ENCODE results near the gene SLC4A7. TPM values are rescaled to one million over a fixed set of nuclear protein-coding genes. Genes with fewer than 3 reads are reported as not detected.
"Not testable (repeated sequence)": the region's sequence is repeated elsewhere in the genome, so short reads cannot be mapped to it uniquely, and the experiment has no call there.

The SLC4A7 gene
- total RNA-seq, 1 donor from 2014 or later = 15.0 TPM

DNA sequence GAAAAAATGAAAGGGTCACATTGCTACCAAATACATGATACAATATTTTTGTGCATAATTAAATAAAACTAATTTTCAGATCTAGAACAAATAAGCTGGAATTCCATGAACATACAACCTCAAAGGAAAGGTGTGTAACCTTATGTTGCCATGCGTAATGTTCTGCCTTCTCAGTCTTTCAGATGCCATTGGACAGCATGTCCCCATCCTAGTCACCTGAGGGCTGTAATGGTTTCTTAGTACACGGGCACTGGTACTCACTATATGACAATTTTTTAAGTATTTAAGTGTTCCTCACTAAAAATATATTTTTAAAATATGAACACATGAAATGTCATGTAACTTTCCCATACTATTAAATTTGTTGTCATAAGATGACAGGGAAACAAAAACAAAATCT lies 139.1 kb downstream of the SLC4A7 start:
- ATAC-seq (no peak), DNase-seq (no peak)
- H3K27me3 ChIP-seq = no peaks in the 10 kb centered on the region
- no peaks in the 10 kb centered on the region for H3K9me3 ChIP-seq
- H3K27ac ChIP-seq = no peak overlapping the region
- H3K36me3 ChIP-seq = no peaks in the 10 kb centered on the region
- no peak overlapping the region for H3K4me3 ChIP-seq
- TF ChIP-seq, protein P1, sequence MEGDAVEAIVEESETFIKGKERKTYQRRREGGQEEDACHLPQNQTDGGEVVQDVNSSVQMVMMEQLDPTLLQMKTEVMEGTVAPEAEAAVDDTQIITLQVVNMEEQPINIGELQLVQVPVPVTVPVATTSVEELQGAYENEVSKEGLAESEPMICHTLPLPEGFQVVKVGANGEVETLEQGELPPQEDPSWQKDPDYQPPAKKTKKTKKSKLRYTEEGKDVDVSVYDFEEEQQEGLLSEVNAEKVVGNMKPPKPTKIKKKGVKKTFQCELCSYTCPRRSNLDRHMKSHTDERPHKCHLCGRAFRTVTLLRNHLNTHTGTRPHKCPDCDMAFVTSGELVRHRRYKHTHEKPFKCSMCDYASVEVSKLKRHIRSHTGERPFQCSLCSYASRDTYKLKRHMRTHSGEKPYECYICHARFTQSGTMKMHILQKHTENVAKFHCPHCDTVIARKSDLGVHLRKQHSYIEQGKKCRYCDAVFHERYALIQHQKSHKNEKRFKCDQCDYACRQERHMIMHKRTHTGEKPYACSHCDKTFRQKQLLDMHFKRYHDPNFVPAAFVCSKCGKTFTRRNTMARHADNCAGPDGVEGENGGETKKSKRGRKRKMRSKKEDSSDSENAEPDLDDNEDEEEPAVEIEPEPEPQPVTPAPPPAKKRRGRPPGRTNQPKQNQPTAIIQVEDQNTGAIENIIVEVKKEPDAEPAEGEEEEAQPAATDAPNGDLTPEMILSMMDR (IDR thresholded peaks at IDR 0.05) = no peak
- intact Hi-C loops (cut with DNase I) = no loop called here
- no peaks in the 10 kb centered on the region for H3K4me1 ChIP-seq

DNA sequence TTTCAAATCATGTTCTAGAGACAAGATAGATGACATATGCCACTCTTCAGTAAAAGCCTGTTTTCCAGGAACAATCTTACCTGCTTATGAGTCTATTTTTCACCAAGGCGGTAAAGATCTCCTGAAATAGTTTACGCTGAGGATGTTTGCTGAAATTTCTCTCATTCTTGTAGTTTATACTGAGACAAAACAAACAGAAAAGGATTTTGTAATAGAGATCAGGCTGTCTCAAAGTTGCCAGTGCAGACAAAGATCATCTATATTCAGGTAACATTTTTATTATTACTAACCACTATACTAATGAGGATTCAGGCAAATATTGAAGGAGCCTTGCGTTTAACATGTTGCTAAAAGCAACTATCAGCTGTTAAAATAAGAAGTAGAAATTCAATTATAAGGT lies 140.0 kb downstream of the SLC4A7 start:
- H3K4me1 ChIP-seq = no peaks in the 10 kb centered on the region
- DNase-seq = no peak

DNA sequence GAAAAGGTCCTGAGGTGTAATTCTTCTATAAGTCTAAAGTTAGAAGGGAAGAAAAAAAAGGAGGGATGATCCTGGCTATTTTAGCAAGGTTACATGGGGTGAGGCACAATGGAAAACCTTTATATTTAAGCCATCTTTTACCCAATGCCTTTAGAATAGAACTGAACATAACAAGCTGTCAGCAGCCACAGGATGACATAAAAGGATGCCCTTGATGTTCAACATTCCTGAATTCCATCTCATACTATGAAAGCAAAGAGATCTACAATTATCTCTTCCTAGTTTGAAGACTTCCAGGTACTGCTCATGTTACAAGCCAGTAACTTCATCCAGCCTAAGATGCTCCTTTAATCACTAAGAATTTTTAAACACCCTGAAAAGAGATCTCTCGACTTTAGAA lies 141.9 kb downstream of the SLC4A7 start:
- no peaks in the 10 kb centered on the region for H3K27me3 ChIP-seq
- DNase-seq = no peak
- no peak overlapping the region for H3K27ac ChIP-seq
- H3K36me3 ChIP-seq = no peaks in the 10 kb centered on the region
- H3K4me3 ChIP-seq = no peak overlapping the region
- H3K9me3 ChIP-seq = no peaks in the 10 kb centered on the region
- intact Hi-C loops (cut with DNase I) = no loop called here
- TF ChIP-seq, protein P1 (IDR thresholded peaks at IDR 0.05) = no peak
- no peaks in the 10 kb centered on the region for H3K4me1 ChIP-seq
- no peak for ATAC-seq

More for the DNA sequence above, 140.0 kb downstream of the SLC4A7 start:
- intact Hi-C loops (cut with DNase I) = no loop called here
- Histone ChIP-seq H3K4me3 (no peak overlapping the region), H3K36me3 (no peaks in the 10 kb centered on the region), H3K27ac (no peak overlapping the region), H3K27me3 (no peaks in the 10 kb centered on the region), H3K9me3 (no peaks in the 10 kb centered on the region)
- no peak for ATAC-seq
- TF ChIP-seq, protein P1 (IDR thresholded peaks at IDR 0.05) = no peak

DNA sequence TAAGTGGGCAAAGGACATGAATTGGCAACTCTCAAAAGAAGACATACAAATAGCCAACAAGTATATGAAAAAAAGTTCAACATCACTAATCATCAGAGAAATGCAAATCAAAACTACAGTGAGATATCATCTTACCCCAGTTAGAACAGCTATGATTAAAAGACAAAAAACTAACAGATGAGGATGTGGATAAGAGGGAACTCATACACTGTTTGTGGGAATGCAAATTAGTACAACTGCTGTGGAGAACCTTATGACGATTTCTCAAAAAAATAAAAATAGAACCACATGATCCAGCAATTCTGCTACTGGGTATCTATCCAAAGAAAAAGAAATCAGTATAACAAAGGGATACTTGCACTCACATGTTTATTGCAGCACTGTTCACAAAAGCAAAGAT lies 143.7 kb downstream of the SLC4A7 start:
- Histone ChIP-seq H3K9me3 (no peaks in the 10 kb centered on the region), H3K27me3 (no peaks in the 10 kb centered on the region), H3K27ac (no peak overlapping the region), H3K4me1 (no peaks in the 10 kb centered on the region), H3K36me3 (no peaks in the 10 kb centered on the region), H3K4me3 (no peak overlapping the region)
- DNase-seq = no peak
- TF ChIP-seq, protein P1 (IDR thresholded peaks at IDR 0.05) = no peak
- intact Hi-C loops (cut with DNase I) = no loop called here
- no peak for ATAC-seq

DNA sequence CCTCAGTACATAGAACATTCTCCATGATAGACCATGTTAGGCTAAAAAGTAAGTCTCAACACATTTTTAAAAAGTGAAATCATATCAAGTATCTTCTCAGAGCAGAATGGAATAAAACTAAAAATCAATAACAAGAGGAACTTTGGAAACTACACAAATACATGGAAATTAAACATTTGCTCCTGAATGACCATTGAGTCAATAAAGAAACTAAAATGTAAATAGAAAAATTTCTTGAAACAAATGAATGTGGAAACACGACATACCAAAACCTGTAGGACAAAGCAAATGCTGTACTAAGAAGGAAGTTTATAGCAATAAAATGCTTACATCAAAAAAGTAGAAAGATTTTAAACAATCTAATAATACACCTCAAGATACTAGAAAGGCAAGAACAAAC lies 148.6 kb downstream of the SLC4A7 start:
- no peaks in the 10 kb centered on the region for H3K9me3 ChIP-seq
- no peak for DNase-seq
- no peak overlapping the region for H3K4me3 ChIP-seq
- TF ChIP-seq, protein P1 (IDR thresholded peaks at IDR 0.05) = no peak
- intact Hi-C loops (cut with DNase I) = no loop called here
- H3K27ac ChIP-seq = no peak overlapping the region
- no peaks in the 10 kb centered on the region for H3K4me1 ChIP-seq
- no peak for ATAC-seq
- no peaks in the 10 kb centered on the region for H3K27me3 ChIP-seq
- H3K36me3 ChIP-seq = no peaks in the 10 kb centered on the region

DNA sequence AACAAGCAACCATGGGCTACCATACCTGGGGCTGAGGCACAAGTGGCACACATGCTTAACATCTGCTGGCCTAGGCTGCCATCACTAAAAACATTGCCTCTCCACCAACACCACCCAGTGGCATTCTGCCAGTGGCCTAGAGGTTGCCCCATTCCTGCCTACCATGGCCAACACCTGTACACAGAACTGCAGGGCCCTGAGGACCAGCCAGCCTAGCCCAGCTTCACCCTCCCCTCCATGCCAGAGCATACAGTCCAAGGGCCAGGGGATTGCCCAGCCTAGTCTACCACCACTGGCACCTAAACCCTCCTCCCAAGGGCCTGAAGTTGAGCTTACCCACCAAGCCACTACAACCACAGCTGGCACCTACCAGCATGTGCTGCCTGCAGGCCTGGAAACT lies 150.3 kb downstream of the SLC4A7 start:
- Histone ChIP-seq H3K9me3 (no peaks in the 10 kb centered on the region), H3K27me3 (no peaks in the 10 kb centered on the region), H3K4me1 (no peaks in the 10 kb centered on the region), H3K27ac (no peak overlapping the region), H3K4me3 (no peak overlapping the region), H3K36me3 (no peaks in the 10 kb centered on the region)
- TF ChIP-seq, protein P1 (IDR thresholded peaks at IDR 0.05) = no peak
- DNase-seq (no peak), ATAC-seq (peak; percentile 39)
- intact Hi-C loops (cut with DNase I) = no loop called here

DNA sequence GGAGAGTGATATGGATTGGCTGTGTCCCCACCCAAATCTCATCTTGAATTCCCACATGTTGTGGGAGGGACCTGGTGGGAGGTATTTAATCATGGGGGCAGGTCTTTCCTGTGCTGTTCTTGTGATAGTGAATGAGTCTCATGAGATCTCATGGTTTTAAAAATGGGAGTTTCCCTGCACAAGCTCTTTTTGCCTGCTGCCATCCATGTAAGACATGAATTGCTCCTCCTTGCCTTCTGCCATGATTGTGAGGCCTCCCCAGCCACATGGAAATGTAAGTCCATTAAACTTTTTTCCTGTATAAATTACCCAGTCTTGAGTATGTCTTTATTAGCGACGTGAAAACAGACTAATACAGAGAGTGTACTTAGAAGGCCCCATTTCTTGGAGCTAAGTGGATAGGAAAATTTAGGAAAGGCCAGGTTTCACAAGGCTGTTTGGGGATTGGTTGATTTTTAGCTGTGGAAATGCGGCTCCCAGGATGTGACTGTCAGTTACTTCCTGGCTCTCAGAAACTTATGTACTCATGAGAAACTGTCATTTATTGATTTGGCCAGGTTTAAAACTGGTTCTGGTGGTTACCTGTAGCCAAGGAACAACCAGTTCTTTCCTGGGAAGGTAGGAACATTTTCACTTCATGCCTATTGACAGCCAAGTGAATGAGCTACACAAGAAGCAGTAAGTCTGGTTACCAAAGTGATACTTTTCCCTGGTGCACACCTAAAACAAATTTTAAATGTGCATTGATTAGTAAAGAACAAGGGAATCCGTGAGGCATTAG lies 155.0 kb downstream of the SLC4A7 start:
- H3K27ac ChIP-seq; H3K9me3 ChIP-seq; H3K4me3 ChIP-seq; ATAC-seq; H3K36me3 ChIP-seq; H3K27me3 ChIP-seq; intact Hi-C loops (cut with DNase I); DNase-seq: not testable (repeated sequence)
- H3K4me1 ChIP-seq = peaks cover 13% of the 10 kb centered on the region

Data from upper lobe of right lung (tissue), 1 donor.